NCI-H526 treated with DMSO at 0.1 percent for 48 hours (cell line): ENCODE results near the gene KRTAP20-3.

Experiments
- DNase-seq: peaks from one replicate; lab custom pipeline; 2025; lab: John Stamatoyannopoulos, UW

Gene KRTAP20-3

GRCh38 chr21:30684506-30684905, 41.8 kb downstream of the KRTAP20-3 start:
- no peak for DNase-seq

- no peak for DNase-seq
Measured at GRCh38 chr21:30689822-30690221, 47.2 kb downstream of the KRTAP20-3 start.
